H7 (cell line): ENCODE data around the gene USP38. TPM values are rescaled to one million over a fixed set of nuclear protein-coding genes. Genes with fewer than 3 reads are reported as not detected.
A peak's percentile ranks its signal among the peaks of the same experiment; 100 is the strongest.
"Not testable (repeated sequence)": the region's sequence is repeated elsewhere in the genome, so short reads cannot be mapped to it uniquely, and the experiment has no call there.

ENCODE experiments used
- DNase-seq: peaks from one replicate; pipeline ENCODE4 v3.0.0; 2012
- H3K27me3 ChIP-seq: 2 replicates; pipeline ENCODE4 v1.6.0; 2011; ENCODE audit warnings: mild to moderate bottlenecking, low read length; ENCODE audit not compliant: control insufficient read depth, insufficient read depth
- H3K36me3 ChIP-seq: replicated peaks from 2 replicates; pipeline ENCODE4 v1.5.1; 2011; ENCODE audit warnings: low read length; ENCODE audit not compliant: control insufficient read depth, insufficient read depth
- H3K4me3 ChIP-seq: 2 replicates; pipeline ENCODE4 v1.5.1; 2011; ENCODE audit warnings: low read depth, mild to moderate bottlenecking, control low read depth, low read length, moderate library complexity; ENCODE audit not compliant: insufficient read depth
- total RNA-seq: library from RNA; depleted of rRNA; stranded (reverse); fragments of >200 nt; shearing (Covaris generic); gene quantifications from 2 replicates; pipeline ENCODE4 v1.2.3, GENCODE V29; 2014

USP38 gene
- total RNA-seq, 1 experiment from 2014 or later = 16.8 TPM

DNA sequence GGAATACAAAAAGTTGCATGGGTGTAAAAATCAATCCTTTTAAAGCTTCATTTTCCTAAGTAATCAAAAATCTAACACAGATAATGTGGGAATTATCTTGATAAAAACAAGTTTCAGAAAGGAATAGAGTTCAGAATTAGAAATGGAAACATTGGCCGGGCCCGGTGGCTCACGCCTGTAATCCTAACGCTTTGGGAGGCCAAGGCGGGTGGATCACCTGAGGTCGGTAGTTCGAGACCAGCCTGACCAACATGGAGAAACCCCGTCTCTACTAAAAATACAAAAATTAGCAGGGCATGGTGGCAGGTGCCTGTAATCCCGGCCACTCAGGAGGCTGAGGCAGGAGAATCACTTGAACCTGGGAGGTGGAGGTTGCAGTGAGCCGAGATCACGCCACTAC, 52.5 kb downstream of the USP38 start:
- H3K4me3 ChIP-seq, H3K36me3 ChIP-seq, DNase-seq, H3K27me3 ChIP-seq: not testable (repeated sequence)

DNA sequence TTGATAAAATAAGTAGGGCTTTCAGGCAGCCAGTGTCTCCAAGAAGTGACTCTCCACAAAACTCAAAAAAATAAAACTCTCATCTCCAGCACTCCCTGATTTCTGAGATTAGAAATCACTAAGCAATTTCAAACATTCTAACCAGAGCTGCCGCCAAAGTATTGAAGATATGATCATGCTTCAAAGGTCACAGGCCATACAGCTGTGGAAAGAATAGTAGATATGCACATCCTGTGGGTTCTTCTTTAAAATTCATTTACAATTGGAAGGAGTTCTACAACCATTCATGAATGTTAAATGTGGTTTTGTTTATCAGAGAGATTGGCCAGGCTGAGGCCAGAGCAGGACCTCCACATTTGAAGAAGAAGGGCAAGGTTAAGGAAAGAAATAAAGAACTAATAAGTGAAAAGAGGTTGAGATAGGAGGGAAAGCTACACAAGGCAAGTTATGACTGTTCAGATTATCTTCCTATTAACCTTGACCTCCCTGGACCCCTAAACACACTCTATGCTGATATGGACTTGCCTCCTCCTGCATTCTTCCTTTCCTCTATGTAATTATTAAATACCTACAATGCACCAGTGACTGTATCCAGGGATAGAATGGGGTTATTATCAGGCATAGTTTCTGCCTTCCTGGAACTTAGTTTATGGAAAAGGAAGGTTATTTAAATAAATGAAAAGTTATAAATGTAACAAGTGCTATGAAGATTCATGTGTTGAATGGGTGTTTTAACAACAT, 56.4 kb downstream of the USP38 start:
- H3K27me3 ChIP-seq = no peaks in the 10 kb centered on the region
- no peak for DNase-seq

DNA sequence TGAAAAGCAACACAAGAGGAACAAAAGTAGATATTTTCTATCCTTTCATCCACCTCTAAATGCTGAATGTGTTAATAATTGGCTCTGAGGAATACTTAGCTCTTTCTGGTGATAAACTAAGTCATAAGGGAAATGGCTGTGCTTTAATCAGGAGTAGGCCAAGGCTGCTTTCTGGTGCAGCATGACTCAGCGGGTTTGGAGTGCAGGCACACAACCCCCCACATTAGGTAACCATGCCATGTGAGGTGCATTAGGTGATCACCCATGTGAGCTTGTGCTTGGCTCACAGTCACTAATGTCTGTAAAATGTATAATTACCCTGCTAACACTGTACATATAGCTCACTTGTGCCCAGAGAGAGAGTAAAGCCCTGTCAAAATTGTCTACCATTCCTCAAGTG, 57.2 kb downstream of the USP38 start:
- no peak overlapping the region for H3K4me3 ChIP-seq
- no peaks in the 10 kb centered on the region for H3K36me3 ChIP-seq
- DNase-seq = no peak
- no peaks in the 10 kb centered on the region for H3K27me3 ChIP-seq

More for the DNA sequence above, 56.4 kb downstream of the USP38 start:
- Histone ChIP-seq H3K4me3 (no peak overlapping the region), H3K36me3 (no peaks in the 10 kb centered on the region)

DNA sequence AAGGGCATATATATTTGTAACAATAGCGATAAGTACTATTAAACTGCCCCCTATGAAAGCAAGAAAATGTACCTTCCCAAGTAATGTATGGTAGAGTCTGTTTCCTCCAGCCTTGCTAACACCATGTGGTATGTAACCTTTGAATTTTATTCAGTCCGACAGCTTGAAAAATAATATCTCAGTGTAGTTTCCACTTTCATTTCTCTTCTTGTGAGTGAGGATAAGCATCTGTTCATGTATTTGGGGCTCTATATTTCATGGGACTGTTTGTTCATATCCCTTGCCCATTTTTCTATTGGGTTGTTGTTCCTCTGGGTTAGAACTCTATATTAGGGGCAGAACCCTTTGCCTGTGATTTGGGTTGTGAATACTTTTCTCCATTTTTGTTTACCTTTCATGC, 58.3 kb downstream of the USP38 start:
- Histone ChIP-seq H3K27me3 (no peaks in the 10 kb centered on the region), H3K36me3 (no peaks in the 10 kb centered on the region), H3K4me3 (no peak overlapping the region)
- no peak for DNase-seq

DNA sequence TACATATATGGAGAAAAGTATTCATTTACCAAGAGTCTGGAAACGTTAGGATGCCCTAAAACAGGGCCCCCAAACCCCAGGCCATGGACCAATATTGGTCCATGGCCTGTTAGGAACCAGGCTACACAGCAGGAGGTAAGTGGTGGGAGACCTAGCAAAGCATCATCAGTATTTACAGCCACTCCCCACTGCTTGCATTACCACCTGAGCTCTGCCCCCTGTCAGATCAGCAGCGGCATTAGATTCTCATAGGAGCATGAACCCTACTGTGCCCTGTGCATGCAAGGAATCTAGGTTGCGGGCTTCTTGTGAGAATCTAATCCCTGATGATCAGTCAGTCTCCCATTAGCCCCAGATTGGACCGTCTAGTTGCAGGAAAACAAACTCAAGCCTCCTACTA, 62.3 kb downstream of the USP38 start:
- H3K4me3 ChIP-seq = no peak overlapping the region
- H3K36me3 ChIP-seq = no peaks in the 10 kb centered on the region
- no peaks in the 10 kb centered on the region for H3K27me3 ChIP-seq
- DNase-seq = no peak

DNA sequence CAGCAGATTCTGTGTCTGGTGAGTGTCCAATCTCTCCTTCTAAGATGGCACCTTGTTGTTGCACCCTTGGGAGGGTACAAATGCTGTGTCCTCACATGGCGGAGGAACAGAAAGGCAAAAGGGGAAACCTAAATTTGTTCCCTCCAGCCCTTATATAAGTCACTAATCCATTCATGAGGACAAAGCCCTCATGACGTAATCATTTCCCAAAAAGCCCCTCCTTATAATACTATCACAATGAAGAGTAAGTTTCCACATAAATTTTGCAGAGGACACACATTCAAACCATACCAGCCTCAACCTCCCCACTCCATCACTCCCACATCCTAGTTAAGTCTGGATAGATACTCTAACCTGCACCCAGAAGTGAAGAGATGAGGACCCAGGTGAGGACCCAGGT, 63.1 kb downstream of the USP38 start:
- DNase-seq = no peak
- no peaks in the 10 kb centered on the region for H3K27me3 ChIP-seq
- H3K4me3 ChIP-seq = no peak overlapping the region
- H3K36me3 ChIP-seq = no peaks in the 10 kb centered on the region

DNA sequence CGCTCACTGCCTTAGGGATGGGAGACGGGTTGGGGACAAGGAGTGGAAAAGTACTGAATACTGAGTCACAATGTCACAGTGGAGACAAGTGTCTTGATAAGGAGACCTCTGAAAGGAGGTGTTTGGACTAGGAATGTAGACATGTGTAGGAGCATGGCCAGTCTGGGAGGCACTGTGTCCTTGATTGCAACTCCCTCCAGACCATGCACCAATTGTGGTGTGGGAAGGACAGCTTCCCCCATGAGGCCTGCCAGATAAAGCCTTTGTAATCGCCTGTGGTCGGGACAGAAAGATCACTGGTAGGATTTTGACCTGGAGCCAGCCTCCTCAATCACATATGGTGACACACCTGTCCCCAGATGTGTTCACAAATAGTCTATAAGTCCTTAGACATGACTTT, 64.1 kb downstream of the USP38 start:
- H3K27me3 ChIP-seq = no peaks in the 10 kb centered on the region
- H3K4me3 ChIP-seq = no peak overlapping the region
- DNase-seq = no peak
- no peaks in the 10 kb centered on the region for H3K36me3 ChIP-seq

DNA sequence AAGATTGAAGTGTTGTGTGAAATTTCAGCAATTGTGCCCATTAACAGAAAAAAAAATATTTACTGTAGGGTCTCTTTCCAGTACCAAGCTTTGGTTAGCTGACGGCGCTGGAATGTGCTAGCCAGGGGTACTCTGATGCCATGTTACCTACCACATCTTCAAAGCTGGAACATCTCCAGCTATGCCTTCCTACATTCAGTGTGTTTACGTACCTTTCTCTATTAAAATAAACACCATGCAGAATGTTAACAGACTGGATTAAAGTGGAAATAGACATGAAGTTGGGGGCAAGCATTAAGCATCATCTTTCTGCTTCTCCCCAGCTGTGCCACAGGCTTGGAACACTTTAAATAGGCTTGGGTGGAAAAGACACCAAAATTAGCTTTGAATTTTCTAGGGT, 65.9 kb downstream of the USP38 start:
- Histone ChIP-seq H3K4me3 (no peak overlapping the region), H3K36me3 (no peaks in the 10 kb centered on the region), H3K27me3 (no peaks in the 10 kb centered on the region)
- DNase-seq = no peak

DNA sequence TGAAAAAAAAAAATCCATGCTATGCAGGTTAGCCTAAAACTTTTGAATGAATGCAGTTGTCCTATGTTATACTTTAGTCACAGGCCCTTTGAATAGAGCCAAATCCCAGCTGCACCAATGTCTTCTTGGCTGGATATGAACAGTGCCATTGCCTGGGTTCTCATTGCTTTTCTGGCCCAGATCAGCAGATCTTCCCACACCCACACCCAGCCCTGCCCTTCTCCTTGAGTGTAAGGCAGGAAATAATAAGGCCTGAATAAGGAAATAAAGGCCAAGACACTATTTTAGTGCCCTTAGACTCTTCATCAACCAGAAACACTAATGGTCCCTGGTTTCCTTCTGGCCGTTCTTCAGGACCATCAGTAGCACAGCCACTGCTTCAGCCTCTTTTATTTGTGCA, 66.6 kb downstream of the USP38 start:
- H3K27me3 ChIP-seq = no peaks in the 10 kb centered on the region
- no peak overlapping the region for H3K4me3 ChIP-seq
- DNase-seq = no peak
- H3K36me3 ChIP-seq = no peaks in the 10 kb centered on the region

DNA sequence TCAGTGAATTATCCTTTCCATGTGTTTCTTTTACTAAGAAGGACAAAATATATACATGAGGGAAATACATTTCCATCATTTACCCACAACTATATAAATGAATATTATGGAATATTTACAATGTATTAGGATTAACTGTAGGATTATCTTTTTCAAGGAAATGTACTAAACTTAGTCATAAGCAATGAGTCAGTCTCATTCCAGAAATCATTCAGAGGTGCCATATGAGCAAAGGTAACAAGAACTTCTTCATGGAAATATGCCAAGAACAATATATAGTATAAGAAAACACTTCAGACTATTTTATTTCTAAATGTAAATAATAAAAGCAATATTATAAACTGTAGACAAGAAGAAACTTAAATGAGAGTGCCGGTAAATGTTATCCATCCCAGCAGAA, 67.1 kb downstream of the USP38 start:
- DNase-seq = no peak
- no peak overlapping the region for H3K4me3 ChIP-seq
- H3K27me3 ChIP-seq = no peaks in the 10 kb centered on the region
- no peaks in the 10 kb centered on the region for H3K36me3 ChIP-seq

DNA sequence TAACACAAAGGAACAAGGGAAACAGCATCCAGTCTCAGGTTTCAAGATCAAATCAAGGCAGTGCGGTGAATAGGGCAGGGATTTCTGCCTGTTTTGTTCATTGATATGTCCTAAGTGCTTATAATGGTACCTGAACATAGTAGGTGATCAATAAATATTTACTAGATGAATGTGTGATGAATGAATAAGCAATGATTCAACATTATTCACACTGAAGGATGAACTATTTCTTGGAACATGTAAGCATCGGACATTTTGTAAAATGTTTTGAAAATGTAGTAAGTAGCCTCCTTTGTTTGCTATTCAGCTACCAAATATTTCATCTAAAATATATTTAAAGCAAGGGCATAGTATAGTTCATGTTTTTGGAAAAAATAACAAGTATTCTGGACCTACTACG, 67.8 kb downstream of the USP38 start:
- Histone ChIP-seq H3K27me3 (no peaks in the 10 kb centered on the region), H3K36me3 (no peaks in the 10 kb centered on the region), H3K4me3 (no peak overlapping the region)
- DNase-seq = no peak

DNA sequence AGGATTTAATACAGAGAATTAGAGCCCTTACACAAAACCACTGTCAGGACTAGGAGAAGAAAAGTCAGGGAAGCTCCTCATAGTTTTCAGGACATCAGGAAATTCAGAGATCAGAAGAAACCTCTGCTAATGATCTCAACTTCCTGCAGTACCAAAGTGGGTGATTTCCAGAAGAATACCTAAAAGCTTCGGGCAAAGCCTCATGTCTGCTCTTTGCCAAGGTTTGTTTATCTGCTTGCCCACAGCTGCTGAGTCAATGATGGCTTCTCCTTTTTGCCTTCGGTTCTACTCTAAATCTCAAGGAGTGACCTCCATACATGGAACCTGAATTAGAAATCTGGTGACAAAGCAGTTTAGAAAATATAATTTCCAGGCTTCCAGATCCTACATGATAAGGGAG, 68.4 kb downstream of the USP38 start:
- Histone ChIP-seq H3K36me3 (no peaks in the 10 kb centered on the region), H3K27me3 (no peaks in the 10 kb centered on the region), H3K4me3 (no peak overlapping the region)
- DNase-seq = no peak

DNA sequence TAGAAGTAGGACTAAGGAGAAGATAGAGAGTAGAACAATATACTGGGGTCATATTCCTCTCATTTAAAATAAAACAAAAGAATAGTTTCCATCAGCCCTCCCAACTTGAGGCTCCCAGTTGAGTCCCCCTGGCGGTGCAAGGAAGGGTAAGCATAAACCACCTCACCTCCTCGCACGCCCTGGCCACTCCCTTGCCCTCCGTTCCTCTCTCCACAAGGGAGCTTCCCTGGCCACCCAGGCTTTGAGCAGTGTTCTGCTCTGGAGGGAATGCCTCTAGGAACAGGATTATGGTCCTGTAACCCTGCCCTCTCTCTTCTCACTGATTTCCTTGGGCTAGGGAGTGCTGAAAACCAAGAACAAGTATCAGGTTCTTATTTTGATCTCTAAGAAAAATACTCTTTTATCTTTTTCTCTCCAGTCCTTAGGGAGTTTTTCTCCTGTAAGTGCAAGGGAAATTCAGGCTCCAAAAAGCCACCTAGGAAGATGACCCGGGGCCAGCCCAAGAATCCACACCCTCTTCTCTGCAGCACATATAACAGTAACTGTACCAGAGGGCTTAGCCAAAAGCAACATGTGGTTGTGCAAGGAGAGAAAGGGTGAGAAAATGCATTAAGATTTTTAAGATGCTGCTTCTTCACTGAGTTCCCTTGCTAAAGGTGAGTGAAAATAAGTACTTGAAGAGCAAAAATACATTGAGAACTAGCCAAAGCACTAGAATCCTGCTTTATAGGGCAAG, 69.9 kb downstream of the USP38 start:
- Histone ChIP-seq H3K27me3 (no peaks in the 10 kb centered on the region), H3K36me3 (no peaks in the 10 kb centered on the region), H3K4me3 (no peak overlapping the region)
- peak; percentile 39 for DNase-seq

DNA sequence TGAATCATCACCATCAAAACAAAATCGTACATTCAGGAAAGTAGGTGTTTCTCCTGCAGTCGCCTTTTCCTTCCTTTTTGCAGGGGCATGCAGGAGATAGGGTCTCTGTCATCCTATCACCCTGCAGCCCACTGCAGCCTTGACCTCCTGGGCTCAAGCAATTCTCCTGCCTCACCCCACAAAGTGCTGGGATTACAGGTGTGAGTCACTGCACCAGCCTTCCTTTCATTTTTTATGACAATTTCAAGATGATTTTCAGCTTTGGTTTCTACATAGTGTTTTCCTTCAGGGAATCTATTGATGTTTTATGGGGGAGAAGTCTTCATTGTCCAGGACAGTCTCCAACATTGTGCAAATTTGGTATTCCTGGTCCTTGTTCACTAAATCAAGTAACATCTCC, 71.7 kb downstream of the USP38 start:
- no peaks in the 10 kb centered on the region for H3K27me3 ChIP-seq

DNA sequence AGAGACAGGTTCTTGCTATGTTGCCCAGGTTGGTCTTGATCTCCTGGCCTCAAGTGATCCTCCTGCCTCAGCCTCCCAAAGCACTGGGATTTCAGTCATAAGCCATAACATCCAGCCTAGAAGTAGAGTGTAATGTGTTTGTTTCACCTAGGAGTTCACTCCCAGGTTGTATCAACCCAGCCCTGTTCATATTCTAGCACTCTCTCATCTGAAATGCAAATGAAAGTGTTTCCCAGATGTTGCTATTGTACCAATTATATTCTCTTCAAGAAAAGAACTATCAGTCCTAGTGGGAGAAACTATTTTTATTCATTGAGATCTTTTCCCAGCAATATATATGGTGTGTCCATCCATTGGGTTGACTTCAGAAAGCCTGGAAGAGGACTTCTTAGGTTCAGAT, 72.6 kb downstream of the USP38 start:
- H3K4me3 ChIP-seq = no peak overlapping the region
- DNase-seq = no peak

More for the DNA sequence above, 71.7 kb downstream of the USP38 start:
- no peaks in the 10 kb centered on the region; the same call in 1 of the 2 replicates for H3K36me3 ChIP-seq
- H3K4me3 ChIP-seq = no peak overlapping the region
- no peak for DNase-seq

More for the DNA sequence above, 72.6 kb downstream of the USP38 start:
- no peaks in the 10 kb centered on the region; the same call in 1 of the 2 replicates for H3K36me3 ChIP-seq
- no peaks in the 10 kb centered on the region for H3K27me3 ChIP-seq
